Mucosa of descending colon (tissue), 3 donors: ENCODE measurements around the gene FLAD1. TPM values are rescaled to one million over a fixed set of nuclear protein-coding genes. Genes with fewer than 3 reads are reported as not detected.
"Not testable (repeated sequence)": the region's sequence is repeated elsewhere in the genome, so short reads cannot be mapped to it uniquely, and the experiment has no call there.

Experiments
- ATAC-seq: fragments of 200-7000 bp; cut with Tn5 transposase; one replicate; pipeline ENCODE4 v1.9.1; 2020; ENCODE audit warnings: mild to moderate bottlenecking, moderate library complexity
- DNase-seq, 3 donors: peaks; one replicate each; pipeline ENCODE4 v3.0.0-alpha.2; 2020
- H3K36me3 ChIP-seq: fragments of 200-600 bp; one replicate; pipeline ENCODE4 v1.8.0; 2021; ENCODE audit warnings: low read depth, mild to moderate bottlenecking
- H3K4me1 ChIP-seq: fragments of 200-600 bp; one replicate; pipeline ENCODE4 v1.8.0; 2021; ENCODE audit warnings: low read depth, mild to moderate bottlenecking
- H3K4me3 ChIP-seq: fragments of 200-600 bp; one replicate; pipeline ENCODE4 v1.8.0; 2021; ENCODE audit warnings: mild to moderate bottlenecking
- H3K9me3 ChIP-seq: fragments of 200-600 bp; one replicate; pipeline ENCODE4 v1.8.0; 2021; ENCODE audit warnings: mild to moderate bottlenecking
- intact Hi-C, 2 donors: fragments of 100-400 bp; cut with DNase I in 1 of 2; cut with micrococcal nuclease in 1 of 2; formaldehyde crosslinking; loops; one replicate each; pipeline versions ENCODE4 v1.11.0 to v1.11.1; 2022; cut with DNase I, micrococcal nuclease
- total RNA-seq, 3 donors: library from RNA; stranded (reverse); fragmentation: NEBNext Ultra II Directional in 2 of 3; extraction: Animal tissue kit (Norgen Biotek cat#: 25700) in 2 of 3; gene quantifications; one replicate each; pipeline versions ENCODE4 v1.2.1 to v1.2.4, GENCODE V29; 2021 to 2023
- TF ChIP-seq, protein P1 (sequence below): fragments of 200-600 bp; IDR thresholded peaks from one replicate; pipeline ENCODE4 v1.8.0; 2022; ENCODE audit warnings: antibody characterized with exemption, mild to moderate bottlenecking
- donor health status: DM: no; HTN: no; CAD: no; lungs with moderate emphysema.
- donor health status: DM: no; HTN: no; CAD: no.
- donor health status: DM: no; HTN: yes; CAD: no.

Gene FLAD1
- total RNA-seq, 3 donors from 2014 or later: 28.4 to 40.4 (median 31.2) TPM

DNA sequence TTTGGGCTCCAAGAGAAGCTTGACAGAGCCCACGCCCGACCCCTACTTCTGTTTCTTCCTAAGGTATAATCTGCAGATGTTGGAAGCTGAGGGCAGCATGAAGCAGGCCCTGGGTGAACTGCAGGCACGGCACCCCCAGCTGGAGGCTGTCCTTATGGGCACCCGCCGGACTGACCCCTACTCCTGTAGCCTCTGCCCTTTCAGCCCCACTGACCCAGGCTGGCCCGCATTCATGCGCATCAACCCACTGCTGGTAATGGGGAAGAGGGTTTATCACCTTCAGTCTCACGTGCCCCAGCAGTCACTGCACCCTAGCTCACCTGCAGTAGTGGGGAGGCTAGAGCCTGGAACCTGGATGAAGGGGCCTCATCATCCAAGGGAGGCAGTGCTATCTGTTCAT, 7.1 kb downstream of the FLAD1 start:
- DNase-seq (peak in 2 of 3 donors; percentile 13 to 39), ATAC-seq (no peak)
- intact Hi-C loops: no loop called here
- H3K9me3 ChIP-seq: no peaks in the 10 kb centered on the region
- peaks cover 8% of the 10 kb centered on the region for H3K4me1 ChIP-seq
- TF ChIP-seq, protein P1, sequence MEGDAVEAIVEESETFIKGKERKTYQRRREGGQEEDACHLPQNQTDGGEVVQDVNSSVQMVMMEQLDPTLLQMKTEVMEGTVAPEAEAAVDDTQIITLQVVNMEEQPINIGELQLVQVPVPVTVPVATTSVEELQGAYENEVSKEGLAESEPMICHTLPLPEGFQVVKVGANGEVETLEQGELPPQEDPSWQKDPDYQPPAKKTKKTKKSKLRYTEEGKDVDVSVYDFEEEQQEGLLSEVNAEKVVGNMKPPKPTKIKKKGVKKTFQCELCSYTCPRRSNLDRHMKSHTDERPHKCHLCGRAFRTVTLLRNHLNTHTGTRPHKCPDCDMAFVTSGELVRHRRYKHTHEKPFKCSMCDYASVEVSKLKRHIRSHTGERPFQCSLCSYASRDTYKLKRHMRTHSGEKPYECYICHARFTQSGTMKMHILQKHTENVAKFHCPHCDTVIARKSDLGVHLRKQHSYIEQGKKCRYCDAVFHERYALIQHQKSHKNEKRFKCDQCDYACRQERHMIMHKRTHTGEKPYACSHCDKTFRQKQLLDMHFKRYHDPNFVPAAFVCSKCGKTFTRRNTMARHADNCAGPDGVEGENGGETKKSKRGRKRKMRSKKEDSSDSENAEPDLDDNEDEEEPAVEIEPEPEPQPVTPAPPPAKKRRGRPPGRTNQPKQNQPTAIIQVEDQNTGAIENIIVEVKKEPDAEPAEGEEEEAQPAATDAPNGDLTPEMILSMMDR: no peak
- no peak overlapping the region for H3K4me3 ChIP-seq
- H3K36me3 ChIP-seq: no peaks in the 10 kb centered on the region

DNA sequence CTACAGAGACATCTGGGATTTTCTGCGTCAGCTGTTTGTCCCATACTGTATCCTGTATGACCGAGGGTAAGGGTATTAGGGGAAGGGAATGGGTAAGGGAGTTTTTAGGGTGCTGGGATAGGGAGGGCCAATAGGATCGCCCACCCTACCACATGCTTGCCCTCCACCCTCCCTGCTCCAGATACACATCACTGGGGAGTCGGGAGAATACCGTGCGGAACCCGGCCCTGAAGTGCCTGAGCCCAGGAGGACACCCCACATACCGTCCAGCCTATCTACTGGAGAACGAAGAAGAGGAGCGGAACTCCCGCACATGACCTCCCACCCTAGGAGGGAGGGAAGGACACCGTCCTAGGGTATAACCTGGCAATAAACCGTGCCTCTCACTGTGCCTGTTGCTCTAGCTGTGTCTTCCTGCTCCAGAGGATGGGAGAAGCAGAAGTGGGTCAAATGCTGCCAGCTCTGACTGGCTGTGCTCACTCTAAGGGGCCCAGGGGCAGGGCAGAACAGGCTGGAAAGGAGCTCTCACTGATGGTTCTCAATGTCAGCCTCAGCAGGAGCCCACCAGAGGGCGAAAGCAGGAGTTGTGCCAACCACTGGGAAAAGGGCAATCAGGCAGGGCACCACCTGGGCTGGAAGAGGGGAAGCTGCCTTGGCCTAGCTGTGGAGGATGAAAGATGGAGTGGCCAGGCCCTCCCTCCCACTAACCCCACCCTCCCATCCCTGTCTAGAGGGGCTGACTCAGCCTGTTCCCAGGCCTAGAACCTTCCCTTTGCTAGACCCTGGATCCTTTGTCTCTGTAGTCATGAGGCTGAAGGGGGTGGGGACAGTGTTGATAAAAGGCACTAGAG, 9.8 kb downstream of the FLAD1 start:
- H3K36me3 ChIP-seq: no peaks in the 10 kb centered on the region
- H3K4me3 ChIP-seq: no peak overlapping the region
- TF ChIP-seq, protein P1: no peak
- peaks cover 8% of the 10 kb centered on the region for H3K4me1 ChIP-seq
- intact Hi-C loops: no loop called here
- no peaks in the 10 kb centered on the region for H3K9me3 ChIP-seq
- peak; percentile 30 for ATAC-seq
- peak in 2 of 3 donors; percentile 32 to 41 for DNase-seq

DNA sequence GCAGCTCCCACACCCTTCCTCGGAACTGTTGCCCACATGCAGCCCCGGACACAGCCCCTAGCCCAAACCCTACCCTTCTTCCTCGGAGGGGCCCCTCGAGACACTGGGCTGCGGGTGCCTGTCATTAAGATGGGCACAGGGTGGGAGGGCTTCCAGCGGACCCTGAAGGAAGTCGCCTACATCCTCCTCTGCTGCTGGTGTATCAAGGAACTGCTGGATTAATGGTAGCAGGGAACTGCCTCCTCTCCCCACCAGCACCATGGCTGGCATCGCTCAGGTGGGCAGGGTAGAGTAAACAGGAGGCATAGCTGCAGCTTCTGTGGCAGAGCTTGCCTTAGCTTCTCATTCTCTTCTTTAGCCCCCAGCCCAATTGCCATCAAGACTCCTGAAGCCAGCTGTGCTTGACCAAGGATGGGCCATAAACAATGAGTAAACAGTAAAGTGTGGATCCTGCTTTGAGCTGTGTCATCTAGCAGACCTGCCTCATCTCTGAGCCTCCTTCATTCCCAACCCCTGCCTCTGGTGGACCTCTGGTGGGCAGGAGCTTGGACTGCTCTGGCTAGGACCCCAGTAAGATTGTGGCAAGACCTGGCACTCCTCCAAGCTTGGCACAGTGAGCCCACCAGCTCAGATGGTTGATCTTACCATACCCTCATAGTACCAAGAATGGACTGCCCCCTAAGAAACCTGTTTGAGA, 10.6 kb downstream of the FLAD1 start, which contains the start of gene LENEP:
LENEP (plus strand) TSS at position 15 of the 697 bp plus-strand sequence; CDS start at position 37, 22 bp downstream.
- TF ChIP-seq, protein P1: no peak
- DNase-seq: peak in 2 of 3 donors; percentile 35 to 41

DNA sequence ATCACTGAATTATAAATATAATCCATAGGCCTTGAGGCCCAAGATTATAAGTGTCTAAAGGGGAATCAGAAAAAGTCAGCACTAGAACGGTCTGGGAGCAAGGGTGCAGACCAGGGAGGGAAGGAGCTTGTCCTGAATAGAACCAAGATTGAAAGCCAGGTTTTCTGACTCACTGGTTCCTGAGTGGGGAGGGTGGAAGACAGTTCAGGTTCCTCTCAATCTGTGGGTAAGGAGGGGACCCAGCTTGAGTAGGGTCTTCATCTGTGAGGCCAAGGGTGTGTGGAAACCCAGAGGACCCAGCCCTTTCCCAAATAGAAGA, 11.1 kb downstream of the FLAD1 start:
- intact Hi-C loops: no loop called here
- TF ChIP-seq, protein P1: no peak
- DNase-seq: no peak
- H3K4me1 ChIP-seq: peaks cover 12% of the 10 kb centered on the region
- H3K36me3 ChIP-seq: no peaks in the 10 kb centered on the region
- H3K4me3 ChIP-seq: no peak overlapping the region
- H3K9me3 ChIP-seq: no peaks in the 10 kb centered on the region
- ATAC-seq: no peak

More for the DNA sequence above, 10.6 kb downstream of the FLAD1 start, which contains the start of gene LENEP:
- H3K9me3 ChIP-seq: no peaks in the 10 kb centered on the region
- peaks cover 11% of the 10 kb centered on the region for H3K4me1 ChIP-seq
- no peak for ATAC-seq
- intact Hi-C loops: no loop called here
- H3K4me3 ChIP-seq: no peak within 1 kb of the TSS
- H3K36me3 ChIP-seq: no peaks in the 10 kb centered on the region

DNA sequence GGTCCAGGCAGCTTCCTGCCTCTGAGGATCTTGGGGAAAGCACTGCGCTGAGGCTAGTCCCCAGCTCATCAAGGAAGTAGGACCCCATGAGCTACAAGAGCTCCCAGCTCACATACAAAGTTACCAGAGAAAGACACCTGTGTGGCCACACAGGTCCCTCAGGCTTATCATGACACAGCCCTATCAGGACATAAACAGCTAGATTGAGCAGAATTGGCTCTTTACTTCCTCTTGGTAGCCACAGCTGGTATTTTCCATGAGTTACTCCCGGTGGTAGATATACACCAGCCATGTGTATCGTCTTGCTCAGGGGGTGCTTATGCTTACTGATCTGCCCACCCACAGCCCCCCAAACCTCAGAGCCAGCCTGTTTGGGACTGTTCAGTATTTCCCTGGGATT, 11.4 kb downstream of the FLAD1 start:
- H3K4me3 ChIP-seq: no peak overlapping the region
- TF ChIP-seq, protein P1: no peak
- peaks cover 11% of the 10 kb centered on the region for H3K4me1 ChIP-seq
- ATAC-seq: no peak
- DNase-seq: peak in 1 of 3 donors; percentile 15
- intact Hi-C loops: no loop called here
- H3K9me3 ChIP-seq: no peaks in the 10 kb centered on the region
- H3K36me3 ChIP-seq: no peaks in the 10 kb centered on the region

DNA sequence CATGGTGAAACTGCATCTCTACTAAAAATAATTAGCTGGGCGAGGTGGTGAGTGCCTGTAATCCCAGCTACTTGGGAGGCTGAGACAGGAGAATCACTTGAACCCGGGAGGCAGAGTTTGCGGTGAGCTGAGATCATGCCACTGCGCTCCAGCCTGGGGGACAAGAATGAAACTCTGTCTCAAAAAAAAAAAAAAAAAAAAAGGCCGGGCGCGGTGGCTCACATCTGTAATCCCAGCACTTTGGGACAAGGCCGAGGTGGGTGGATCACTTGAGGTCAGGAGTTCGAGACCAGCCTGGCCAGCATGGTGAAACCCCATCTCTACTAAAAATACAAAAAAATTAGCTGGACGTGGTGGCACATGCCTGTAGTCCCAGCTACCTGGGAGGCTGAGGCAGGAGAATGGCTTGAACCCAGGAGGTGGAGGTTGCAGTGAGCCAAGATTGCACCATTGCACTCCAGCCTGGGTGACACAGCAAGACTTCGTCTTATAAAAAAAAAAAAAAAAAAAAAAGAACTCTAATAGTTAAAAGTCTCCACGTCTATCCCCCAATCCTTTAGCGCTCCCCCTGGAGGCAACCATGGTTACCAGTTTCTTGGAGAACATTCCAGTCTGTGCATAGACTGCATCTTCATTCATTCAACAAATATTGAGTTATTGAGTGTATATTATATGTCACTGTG, 12.3 kb downstream of the FLAD1 start:
- H3K36me3 ChIP-seq, H3K4me3 ChIP-seq, intact Hi-C loops, ATAC-seq, H3K9me3 ChIP-seq: not testable (repeated sequence)
- peaks cover 19% of the 10 kb centered on the region for H3K4me1 ChIP-seq
- DNase-seq: peak; percentile 20 to 74 (median 41)
